Middle frontal gyrus (tissue), 1 donor: ENCODE measurements around the gene TPSB2.

Experiments
- DNase-seq: peaks from one replicate; pipeline ENCODE4 v3.0.0-alpha.2; 2015; ENCODE audit warnings: low spot score; ENCODE audit errors: extremely low spot score

The TPSB2 gene

GRCh38 chr16:1184156-1184868, 45.7 kb downstream of the TPSB2 start:
- no peak for DNase-seq

- no peak for DNase-seq
Observed at GRCh38 chr16:1182950-1183907, 46.8 kb downstream of the TPSB2 start.

GRCh38 chr16:1182316-1182671, 47.7 kb downstream of the TPSB2 start:
- no peak for DNase-seq

- no peak for DNase-seq
Observed at GRCh38 chr16:1181404-1182315, 48.3 kb downstream of the TPSB2 start.

GRCh38 chr16:1180549-1181403, 49.2 kb downstream of the TPSB2 start:
- DNase-seq, result no peak
